Activated naive CD8-positive, alpha-beta T cell treated with anti-CD3 and anti-CD28 coated beads, Interleukin-2, amount 10 ng/mL, durations not matched to agents 7 days and 5 days (primary cell): ENCODE data around the gene CYTH2. TPM values are rescaled to one million over a fixed set of nuclear protein-coding genes. Genes with fewer than 3 reads are reported as not detected.

Experiments used
- ATAC-seq: fragments of 150-1000 bp; cut with Tn5 transposase; one replicate; pipeline ENCODE4 v1.10.0; 2021; ENCODE audit warnings: low read depth, moderate library complexity
- POLR2A ChIA-PET: fragments of 350-600 bp; sonication (Branson Sonifier 250); formaldehyde crosslinking; loops from one replicate; lab custom pipeline; 2021; ENCODE audit warnings: antibody characterized with exemption; lab: Charles Lee
- DNase-seq: peaks from one replicate; pipeline ENCODE4 v3.0.0; 2021
- H3K27ac Mint-ChIP-seq: one replicate; pipeline ENCODE4 v1.8.0; 2022; ENCODE audit warnings: mild to moderate bottlenecking, mixed read lengths
- H3K27me3 Mint-ChIP-seq: one replicate; pipeline ENCODE4 v1.8.0; 2022; ENCODE audit warnings: mild to moderate bottlenecking, moderate library complexity, mixed read lengths
- H3K36me3 Mint-ChIP-seq: one replicate; pipeline ENCODE4 v1.8.0; 2021; ENCODE audit warnings: mild to moderate bottlenecking, mixed read lengths
- H3K4me1 Mint-ChIP-seq: one replicate; pipeline ENCODE4 v1.8.0; 2021; ENCODE audit warnings: mixed read lengths
- H3K4me3 Mint-ChIP-seq: one replicate; pipeline ENCODE4 v1.8.0; 2022; ENCODE audit warnings: mild to moderate bottlenecking, moderate library complexity, mixed read lengths
- H3K9me3 Mint-ChIP-seq: one replicate; pipeline ENCODE4 v1.8.0; 2021; ENCODE audit warnings: mixed read lengths
- total RNA-seq, 2 experiments: library from RNA; stranded (reverse); gene quantifications; one replicate each; pipeline ENCODE4 v1.2.3, GENCODE V29; 2021

Gene CYTH2
- total RNA-seq, 2 experiments from 2014 or later = 57.6 to 59.1 TPM

DNA sequence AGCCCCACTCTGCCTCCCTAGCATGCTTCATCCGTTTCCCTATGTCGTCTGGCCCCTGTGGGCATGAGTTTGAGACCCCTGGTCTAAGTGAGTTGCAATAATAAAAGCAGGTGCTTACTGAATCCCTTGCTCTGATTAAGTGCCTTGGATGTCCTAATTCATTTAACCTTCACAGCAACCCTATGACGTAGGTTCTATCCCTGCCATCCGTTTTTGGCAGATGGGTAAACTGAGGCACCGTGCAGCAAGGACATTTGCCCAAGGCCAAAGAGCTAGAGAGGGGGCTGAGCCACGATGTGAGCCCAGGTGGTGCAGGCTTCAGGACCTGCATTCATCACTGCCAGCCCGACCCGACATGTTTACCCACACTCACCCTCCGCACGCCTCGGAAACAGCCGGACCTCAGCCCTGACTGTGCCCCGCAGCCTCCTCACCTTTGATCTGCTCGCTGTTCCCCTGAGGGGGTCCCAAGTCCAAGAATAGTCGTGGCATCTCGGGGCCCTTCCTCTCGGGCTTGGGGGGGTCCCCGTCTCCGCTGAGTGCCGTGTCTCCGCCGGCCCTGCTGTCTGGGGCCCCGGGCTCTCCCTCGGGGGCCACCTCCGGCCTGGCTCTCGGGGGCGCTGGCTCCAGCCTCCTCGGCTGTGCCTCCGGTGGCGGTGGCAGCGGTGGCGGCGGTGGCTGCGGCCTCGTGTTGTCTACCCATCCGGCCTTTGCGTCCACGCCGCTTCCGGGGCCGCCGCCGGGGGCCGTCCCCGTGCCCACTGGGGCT is 28.0 kb downstream of the CYTH2 start:
- Mint-ChIP-seq H3K36me3 (no peaks in the 10 kb centered on the region), H3K4me1 (peaks cover 27% of the 10 kb centered on the region), H3K4me3 (no peak overlapping the region), H3K27ac (no peak overlapping the region), H3K27me3 (peaks cover 20% of the 10 kb centered on the region), H3K9me3 (no peaks in the 10 kb centered on the region)
- DNase-seq = no peak
- ATAC-seq = no peak
- POLR2A ChIA-PET = no interaction called here

GRCh38 chr19:48497728-48498594 is 28.8 kb downstream of the CYTH2 start:
- Mint-ChIP-seq H3K4me1 (peaks cover 22% of the 10 kb centered on the region), H3K36me3 (no peaks in the 10 kb centered on the region), H3K27ac (no peak overlapping the region), H3K9me3 (no peaks in the 10 kb centered on the region), H3K27me3 (peaks cover 15% of the 10 kb centered on the region), H3K4me3 (no peak overlapping the region)
- POLR2A ChIA-PET = no interaction called here
- ATAC-seq (no peak), DNase-seq (no peak)

- H3K36me3 Mint-ChIP-seq = no peaks in the 10 kb centered on the region
- H3K4me3 Mint-ChIP-seq = no peak overlapping the region
- peaks cover 15% of the 10 kb centered on the region for H3K27me3 Mint-ChIP-seq
- ATAC-seq (no peak), DNase-seq (no peak)
- H3K27ac Mint-ChIP-seq = no peak overlapping the region
- peaks cover 25% of the 10 kb centered on the region for H3K4me1 Mint-ChIP-seq
- H3K9me3 Mint-ChIP-seq = no peaks in the 10 kb centered on the region
- POLR2A ChIA-PET = no interaction called here
These were observed 29.6 kb downstream of the CYTH2 start for GRCh38 chr19:48498595-48499311.

DNA sequence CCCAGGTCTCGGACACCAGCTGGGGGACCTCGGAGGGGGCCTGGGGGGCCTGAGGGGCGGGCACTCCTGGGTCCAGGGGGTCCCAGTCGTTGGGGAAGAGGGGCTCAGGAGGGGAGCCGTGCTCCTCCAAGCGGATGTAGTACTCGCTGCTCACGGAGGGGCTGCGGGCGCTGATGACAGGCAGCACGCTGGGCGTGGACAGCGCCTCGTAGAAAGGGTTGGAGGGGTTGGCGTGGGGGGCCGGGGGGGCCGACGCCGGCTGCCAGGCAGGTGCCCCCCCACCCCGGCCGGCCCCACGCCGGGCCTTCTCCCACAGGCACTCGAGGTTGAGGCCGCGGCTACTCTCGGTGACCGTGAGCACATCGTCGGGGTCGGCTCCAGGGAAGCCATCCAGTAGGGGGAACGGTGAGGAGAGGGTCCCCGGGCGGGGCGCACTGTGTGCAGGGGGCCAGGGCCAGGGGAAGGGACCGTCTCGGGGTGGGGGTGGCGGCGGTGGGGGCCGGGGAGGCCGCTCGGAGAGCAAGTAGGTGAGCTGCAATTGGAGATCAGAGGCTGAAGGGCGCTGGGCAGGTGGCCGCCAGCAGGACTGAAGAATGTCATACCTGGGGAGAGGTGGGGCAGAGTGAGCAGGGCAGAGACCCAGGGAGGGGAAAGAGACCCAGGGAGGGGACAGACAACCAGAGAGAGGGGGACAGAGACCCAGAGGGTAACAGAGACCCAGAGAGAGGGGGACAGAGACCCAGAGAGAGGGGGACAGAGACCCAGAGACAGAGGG is 30.3 kb downstream of the CYTH2 start:
- H3K27ac Mint-ChIP-seq = peak overlapping the region; percentile 38

GRCh38 chr19:48500830-48501493 is 31.8 kb downstream of the CYTH2 start:
- POLR2A ChIA-PET = interaction anchor here (1.3 kb wide), 1 partner anchor 11 kb away, joined by 4 read pairs; no protein-coding TSS in a partner anchor
- ATAC-seq (no peak), DNase-seq (no peak)
- H3K4me3 Mint-ChIP-seq = peak overlapping the region; percentile 81
- peaks cover 17% of the 10 kb centered on the region for H3K4me1 Mint-ChIP-seq
- H3K27ac Mint-ChIP-seq = peak overlapping the region; percentile 81
- H3K9me3 Mint-ChIP-seq = no peaks in the 10 kb centered on the region
- no peaks in the 10 kb centered on the region for H3K27me3 Mint-ChIP-seq
- no peaks in the 10 kb centered on the region for H3K36me3 Mint-ChIP-seq

More for the DNA sequence above, 30.3 kb downstream of the CYTH2 start:
- Mint-ChIP-seq H3K9me3 (no peaks in the 10 kb centered on the region), H3K36me3 (no peaks in the 10 kb centered on the region), H3K27me3 (peaks cover 12% of the 10 kb centered on the region), H3K4me1 (peaks cover 24% of the 10 kb centered on the region), H3K4me3 (no peak overlapping the region)
- no peak for DNase-seq
- POLR2A ChIA-PET = interaction anchor here (1.3 kb wide), 1 partner anchor 9 kb away, joined by 4 read pairs; no protein-coding TSS in a partner anchor
- ATAC-seq = no peak

- H3K27me3 Mint-ChIP-seq = no peaks in the 10 kb centered on the region
- H3K27ac Mint-ChIP-seq = peak overlapping the region; percentile 81
- POLR2A ChIA-PET = interaction anchor here (0.6 to 0.9 kb wide), 2 partner anchors 12 to 284 kb away, joined by 3 to 4 read pairs; no protein-coding TSS in a partner anchor
- no peaks in the 10 kb centered on the region for H3K36me3 Mint-ChIP-seq
- peak overlapping the region; percentile 81 for H3K4me3 Mint-ChIP-seq
- H3K9me3 Mint-ChIP-seq = no peaks in the 10 kb centered on the region
- DNase-seq = peak; percentile 77
- ATAC-seq = peak; percentile 77
- peaks cover 17% of the 10 kb centered on the region for H3K4me1 Mint-ChIP-seq
These were observed 32.6 kb downstream of the CYTH2 start for GRCh38 chr19:48501494-48502349.

- no peaks in the 10 kb centered on the region for H3K27me3 Mint-ChIP-seq
- POLR2A ChIA-PET = interaction anchor here (0.6 to 0.9 kb wide), 2 partner anchors 11 to 283 kb away, joined by 3 to 4 read pairs; no protein-coding TSS in a partner anchor
- peak overlapping the region; percentile 54 for H3K27ac Mint-ChIP-seq
- peak; percentile 11 for ATAC-seq
- peaks cover 17% of the 10 kb centered on the region for H3K4me1 Mint-ChIP-seq
- H3K9me3 Mint-ChIP-seq = no peaks in the 10 kb centered on the region
- H3K4me3 Mint-ChIP-seq = peak overlapping the region; percentile 81
- H3K36me3 Mint-ChIP-seq = no peaks in the 10 kb centered on the region
- no peak for DNase-seq
These were observed 33.3 kb downstream of the CYTH2 start for GRCh38 chr19:48502350-48503018.

DNA sequence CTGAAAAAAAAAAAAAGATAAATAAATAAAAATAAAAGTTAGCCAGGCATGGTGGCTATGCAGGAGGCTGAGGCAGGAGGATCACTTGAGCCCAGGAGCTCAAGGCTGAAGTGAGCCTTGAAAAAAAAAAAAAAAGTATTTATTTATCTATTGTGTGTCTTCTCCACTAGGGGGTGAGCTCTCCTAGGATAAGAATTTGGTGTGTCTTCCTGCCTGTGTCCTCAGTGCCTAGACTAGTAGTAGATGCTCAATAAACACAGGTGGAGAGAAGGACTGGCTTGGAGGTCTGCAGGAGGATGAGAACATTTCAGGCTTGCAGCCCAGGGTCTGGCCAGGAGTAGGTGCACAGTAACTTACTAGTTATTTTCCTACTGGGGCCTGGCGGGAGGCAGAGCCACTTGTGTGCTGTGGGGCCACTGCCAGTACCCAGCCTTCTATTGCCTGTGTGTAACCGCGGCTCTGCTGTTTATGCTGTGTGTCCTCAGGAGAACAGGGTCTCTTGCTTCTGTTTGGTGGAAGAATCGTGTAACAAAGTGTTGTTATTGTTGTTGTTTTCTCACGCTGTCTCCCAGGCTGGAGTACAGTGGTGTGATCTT is 37.1 kb downstream of the CYTH2 start:
- ATAC-seq (no peak), DNase-seq (no peak)
- no peak overlapping the region for H3K4me3 Mint-ChIP-seq
- POLR2A ChIA-PET = interaction anchor here (0.6 to 1.0 kb wide), 7 partner anchors 22 to 367 kb away, joined by 3 to 6 read pairs (median 3); no protein-coding TSS in a partner anchor
- H3K36me3 Mint-ChIP-seq = no peaks in the 10 kb centered on the region
- H3K27ac Mint-ChIP-seq = no peak overlapping the region
- H3K4me1 Mint-ChIP-seq = peaks cover 19% of the 10 kb centered on the region
- H3K27me3 Mint-ChIP-seq = no peaks in the 10 kb centered on the region
- no peaks in the 10 kb centered on the region for H3K9me3 Mint-ChIP-seq

GRCh38 chr19:48507911-48508439 is 38.8 kb downstream of the CYTH2 start:
- Mint-ChIP-seq H3K9me3 (no peaks in the 10 kb centered on the region), H3K4me1 (peaks cover 11% of the 10 kb centered on the region), H3K27ac (no peak overlapping the region), H3K36me3 (no peaks in the 10 kb centered on the region), H3K27me3 (no peaks in the 10 kb centered on the region), H3K4me3 (no peak overlapping the region)
- POLR2A ChIA-PET = interaction anchor here (1.2 kb wide), 1 partner anchor 76 kb away, joined by 3 read pairs; no protein-coding TSS in a partner anchor
- DNase-seq (no peak), ATAC-seq (no peak)

DNA sequence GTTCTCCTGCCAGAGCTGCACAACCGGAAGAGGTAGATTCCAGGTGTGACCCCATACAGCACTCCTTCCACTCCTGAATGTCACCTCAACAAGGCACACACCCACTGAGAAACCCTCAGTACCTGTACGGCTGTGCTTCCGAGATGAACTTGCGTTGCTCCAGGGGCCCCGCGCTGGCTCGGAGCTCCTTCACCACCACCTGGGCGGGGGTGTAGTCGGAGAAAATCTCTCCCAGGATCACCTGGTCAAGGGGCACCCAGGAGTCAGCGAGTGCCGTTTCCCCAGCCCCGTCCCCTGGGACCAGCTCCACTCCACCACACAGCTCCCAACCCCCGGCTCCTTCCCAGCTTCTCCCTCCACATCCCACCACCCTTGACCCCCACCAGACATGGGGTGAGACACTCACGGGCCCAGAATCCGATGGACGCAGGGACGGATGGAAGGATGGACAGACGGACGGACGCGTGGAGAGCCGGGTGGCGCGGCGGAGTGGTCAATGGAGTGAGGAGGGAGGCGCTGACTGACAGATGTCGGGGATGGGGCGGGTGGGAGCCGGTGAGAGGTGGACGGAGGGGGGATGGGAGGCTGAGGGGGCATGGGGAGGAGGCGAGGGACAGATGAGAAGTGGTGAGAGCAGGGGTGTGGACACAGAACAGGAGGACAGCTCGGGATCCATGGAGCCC is 39.7 kb downstream of the CYTH2 start:
- no peak overlapping the region for H3K27ac Mint-ChIP-seq
- no peaks in the 10 kb centered on the region for H3K9me3 Mint-ChIP-seq
- POLR2A ChIA-PET = no interaction called here
- ATAC-seq (no peak), DNase-seq (no peak)
- H3K4me3 Mint-ChIP-seq = no peak overlapping the region
- H3K27me3 Mint-ChIP-seq = no peaks in the 10 kb centered on the region
- H3K4me1 Mint-ChIP-seq = peaks cover 8% of the 10 kb centered on the region
- no peaks in the 10 kb centered on the region for H3K36me3 Mint-ChIP-seq
